Ovary (tissue), 9 donors: ENCODE measurements around the gene PHOX2B. TPM values are rescaled to one million over a fixed set of nuclear protein-coding genes. Genes with fewer than 3 reads are reported as not detected.

Experiments used
- DNase-seq, 5 donors: peaks; one replicate each; pipeline ENCODE4 v3.0.0-alpha.2; 2019 to 2020
- H3K27ac ChIP-seq, 2 donors: fragments of 200-600 bp; one replicate each; pipeline versions ENCODE4 v1.5.1 to v1.8.0; 2019 to 2022
- H3K27me3 ChIP-seq: fragments of 200-600 bp; one replicate; pipeline ENCODE4 v1.8.0; 2022
- H3K36me3 ChIP-seq: fragments of 200-600 bp; sonication (generic); one replicate; pipeline ENCODE4 v1.5.1; 2019
- H3K4me1 ChIP-seq: one replicate; pipeline ENCODE4 v1.8.1; 2013; ENCODE audit warnings: mild to moderate bottlenecking, moderate library complexity; ENCODE audit not compliant: insufficient read depth
- H3K4me3 ChIP-seq: fragments of 200-600 bp; sonication (generic); one replicate; pipeline ENCODE4 v1.5.1; 2017
- H3K9me3 ChIP-seq, 2 donors: fragments of 200-600 bp in 1 of 2; sonication (generic) in 1 of 2; one replicate each; pipeline versions ENCODE4 v1.5.1 to v1.8.1; 2013 to 2019; ENCODE audit warnings: mild to moderate bottlenecking in 1 of 2, moderate library complexity in 1 of 2
- CTCF ChIP-seq, 3 donors: fragments of 450-650 bp in 2 of 3; fragments of 200-600 bp in 1 of 3; IDR thresholded peaks; one replicate each; pipeline versions ENCODE4 v1.5.1 to v1.8.0; 2016 to 2022; ENCODE audit warnings: antibody characterized with exemption in 3 of 3, mild to moderate bottlenecking in 1 of 3
- EP300 ChIP-seq: sonication (generic); formaldehyde crosslinking; IDR thresholded peaks from one replicate; pipeline ENCODE4 v1.6.1; 2017; ENCODE audit warnings: antibody characterized with exemption
- POLR2A ChIP-seq: fragments of 450-650 bp; IDR thresholded peaks from one replicate; pipeline ENCODE4 v1.6.1; 2017; ENCODE audit warnings: antibody characterized with exemption, mild to moderate bottlenecking, moderate library complexity
- WGBS, 3 donors: extraction: QIAGEN DNeasy Blood & Tissue Kit in 1 of 3; methylation state at CpG; one replicate each; pipeline versions ENCODE4 v1.1.5 to v1.1.7; 2013 to 2017; 5-methylcytosine and 5-hydroxymethylcytosine counted together
- intact Hi-C, 4 donors: fragments of 100-400 bp; cut with DNase I; formaldehyde crosslinking; loops; one replicate each; pipeline versions ENCODE4 v1.11.0 to v1.15.1; 2022 to 2023
- polyA plus RNA-seq, 2 donors: library from polyadenylated mRNA; stranded (reverse); fragments of 200-250 nt in 1 of 2; fragments of 350-450 nt in 1 of 2; fragmentation: Illumina TruSeq in 1 of 2; extraction: RNeasy Lipid Tissue Mini Kit (QIAGEN cat#74804) in 1 of 2; gene quantifications; one replicate each; pipeline ENCODE4 v1.2.3, GENCODE V29; 2013 to 2014
- total RNA-seq, 7 donors: library from RNA; depleted of rRNA in 2 of 7; stranded (reverse); fragments of >200 nt in 2 of 7; fragmentation: NEBNext Ultra II Directional in 3 of 7; extraction: Animal tissue kit (Norgen Biotek cat#: 25700) in 3 of 7; gene quantifications; one replicate each; pipeline versions ENCODE4 v1.1.0 to v1.2.4, GENCODE V29; 2016 to 2023
- donor health status: DM: no; HTN: no; CAD: no; lungs with moderate emphysema.
- donor health status: DM: no; HTN: no; CAD: no.
- donor health status: Bipolar disorder and iron deficiency.
- donor health status: DM: yes; HTN: yes; CAD: no.
- donor health status: DM: no; HTN: no; CAD: no.
- donor health status: DM: yes; HTN: yes; CAD: no.

PHOX2B gene
- total and polyA plus RNA-seq, 9 donors, result not detected

DNA sequence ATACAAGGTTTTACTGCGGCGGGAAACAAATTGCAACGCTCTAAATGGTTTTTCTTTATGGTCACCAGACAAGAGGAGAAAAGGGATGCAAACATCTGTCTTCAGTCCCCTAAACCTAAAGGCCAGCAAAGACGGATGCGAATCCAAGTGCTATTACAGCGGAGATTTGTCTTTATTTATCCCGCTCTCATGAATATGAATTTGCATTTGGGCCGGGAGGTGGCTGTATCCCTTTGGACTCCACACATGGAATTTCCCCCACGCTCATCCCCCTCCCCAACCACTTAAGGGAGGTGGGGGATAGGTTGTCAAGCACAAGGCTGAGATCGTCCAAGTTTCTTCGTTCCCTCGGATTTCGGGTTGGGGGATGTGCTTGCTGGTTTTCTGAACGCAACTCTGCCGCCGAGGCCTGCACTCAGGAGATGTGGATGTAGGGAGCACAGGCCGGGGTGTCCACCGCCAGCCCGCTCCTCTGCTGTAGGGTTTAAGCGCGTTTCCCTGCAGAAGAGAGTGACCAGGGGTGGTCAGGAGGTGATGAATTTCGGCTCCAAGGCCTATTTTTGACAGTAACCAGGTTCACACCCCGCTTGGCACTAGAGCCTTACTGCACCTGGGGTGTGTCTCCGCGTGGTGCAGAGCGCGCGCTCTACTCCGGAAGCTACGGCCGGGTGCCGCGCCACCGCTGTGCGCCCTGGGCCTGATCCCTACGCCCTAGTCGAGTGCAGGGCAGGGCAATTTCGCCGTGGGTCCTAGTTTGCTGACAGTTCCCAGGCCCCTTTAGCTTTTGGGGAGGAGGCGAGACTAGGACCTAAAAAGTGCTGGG lies 2.3 kb upstream of the PHOX2B start:
- WGBS, 3 donors, result 4 to 5% (median 5%) methylated on average over 40 of the region's 40 CpGs
- Histone ChIP-seq H3K4me1 (no peaks in the 10 kb centered on the region), H3K36me3 (no peaks in the 10 kb centered on the region), H3K27me3 (no peaks in the 10 kb centered on the region), H3K4me3 (no peak overlapping the region), H3K27ac (no peak overlapping the region), H3K9me3 (peaks cover 0 to 3% of the 10 kb centered on the region in 2 donors)
- intact Hi-C loops, result no loop called here
- DNase-seq, result no peak
- no peak for TF ChIP-seq POLR2A
- no peak for TF ChIP-seq EP300
- no peak for TF ChIP-seq CTCF (IDR thresholded peaks at IDR 0.05)

DNA sequence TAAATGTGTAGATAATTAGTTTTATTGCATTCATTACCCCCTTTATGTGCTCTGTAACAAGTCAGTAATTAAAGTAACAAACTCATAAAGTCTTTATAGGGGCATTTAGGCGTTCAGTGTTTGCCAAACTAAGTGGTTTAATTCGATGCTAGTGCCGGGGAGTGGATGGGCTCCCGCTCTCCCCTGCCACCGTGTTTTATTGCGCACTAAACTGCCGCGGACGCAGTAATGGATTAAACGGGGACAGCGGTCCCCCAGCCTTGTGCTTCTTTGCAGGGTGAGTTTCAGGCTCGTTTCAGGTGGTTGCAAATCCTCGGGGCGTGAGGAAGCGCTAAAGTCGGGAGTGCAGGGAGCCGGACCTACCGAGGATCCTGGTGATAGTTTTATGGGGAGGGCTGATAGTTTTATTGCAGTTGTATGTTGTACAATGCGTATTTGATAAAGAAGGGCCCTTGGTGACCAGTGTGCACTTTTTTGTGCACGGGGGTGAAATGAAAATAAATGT lies 1.6 kb upstream of the PHOX2B start:
- Histone ChIP-seq H3K27me3 (no peaks in the 10 kb centered on the region), H3K27ac (no peak overlapping the region), H3K4me3 (no peak overlapping the region), H3K4me1 (no peaks in the 10 kb centered on the region), H3K9me3 (peaks cover 0 to 9% of the 10 kb centered on the region in 2 donors), H3K36me3 (no peaks in the 10 kb centered on the region)
- DNase-seq, result no peak
- TF ChIP-seq EP300 (no peak), CTCF (IDR thresholded peaks at IDR 0.05) (no peak), POLR2A (no peak)
- intact Hi-C loops, result no loop called here
- WGBS, 3 donors, result 4 to 7% (median 6%) methylated on average over 20 of the region's 20 CpGs

GRCh38 chr4:41749631-41750039 lies 1.1 kb upstream of the PHOX2B start:
- H3K27ac ChIP-seq, result no peak overlapping the region
- no peak for DNase-seq
- H3K36me3 ChIP-seq, result no peaks in the 10 kb centered on the region
- intact Hi-C loops, result no loop called here
- H3K27me3 ChIP-seq, result no peaks in the 10 kb centered on the region
- H3K4me1 ChIP-seq, result no peaks in the 10 kb centered on the region
- H3K9me3 ChIP-seq, result peaks cover 0 to 9% of the 10 kb centered on the region in 2 donors
- no peak overlapping the region for H3K4me3 ChIP-seq
- no peak for TF ChIP-seq POLR2A
- 9 to 14% (median 11%) methylated on average over 12 of the region's 12 CpGs for WGBS, 3 donors

- WGBS, 3 donors, result 6 to 7% (median 6%) methylated on average over 21 of the region's 21 CpGs
- intact Hi-C loops, result no loop called here
- Histone ChIP-seq H3K9me3 (peaks cover 0 to 9% of the 10 kb centered on the region in 2 donors), H3K4me1 (no peaks in the 10 kb centered on the region), H3K36me3 (no peaks in the 10 kb centered on the region), H3K4me3 (no peak overlapping the region), H3K27ac (no peak overlapping the region), H3K27me3 (no peaks in the 10 kb centered on the region)
- no peak for DNase-seq
- TF ChIP-seq CTCF (IDR thresholded peaks at IDR 0.05) (no peak), EP300 (no peak), POLR2A (no peak)
Measured at GRCh38 chr4:41748074-41748570, 403 bp downstream of the PHOX2B start.
